Duodenal mucosa (tissue), 2 donors: ENCODE measurements around the gene MYH11.

Experiments
- H3K27ac ChIP-seq: one replicate; pipeline ENCODE4 v1.7.0; 2013; ENCODE audit warnings: low read depth, low read length
- H3K27me3 ChIP-seq, 2 donors: one replicate each; pipeline ENCODE4 v1.7.0; 2013; ENCODE audit warnings: low read length in 2 of 2, control low read depth in 1 of 2; ENCODE audit not compliant: insufficient read depth in 2 of 2, control insufficient read depth in 1 of 2
- H3K36me3 ChIP-seq, 2 donors: one replicate each; pipeline ENCODE4 v1.7.0; 2013; ENCODE audit warnings: low read length in 2 of 2, control low read depth in 1 of 2; ENCODE audit not compliant: insufficient read depth in 2 of 2, control insufficient read depth in 1 of 2
- H3K4me1 ChIP-seq, 2 donors: one replicate each; pipeline ENCODE4 v1.7.0; 2013; ENCODE audit warnings: low read length in 2 of 2, control low read depth in 1 of 2; ENCODE audit not compliant: insufficient read depth in 2 of 2, control insufficient read depth in 1 of 2
- H3K4me3 ChIP-seq, 2 donors: one replicate each; pipeline ENCODE4 v1.7.0; 2013; ENCODE audit warnings: low read length in 2 of 2, low read depth in 1 of 2
- H3K9ac ChIP-seq, 2 donors: one replicate each; pipeline ENCODE4 v1.7.0; 2013; ENCODE audit warnings: low read length in 2 of 2, low read depth in 1 of 2
- H3K9me3 ChIP-seq, 2 donors: one replicate each; pipeline ENCODE4 v1.7.0; 2013; ENCODE audit warnings: low read length in 2 of 2, control low read depth in 1 of 2; ENCODE audit not compliant: control insufficient read depth in 1 of 2

MYH11 gene

DNA sequence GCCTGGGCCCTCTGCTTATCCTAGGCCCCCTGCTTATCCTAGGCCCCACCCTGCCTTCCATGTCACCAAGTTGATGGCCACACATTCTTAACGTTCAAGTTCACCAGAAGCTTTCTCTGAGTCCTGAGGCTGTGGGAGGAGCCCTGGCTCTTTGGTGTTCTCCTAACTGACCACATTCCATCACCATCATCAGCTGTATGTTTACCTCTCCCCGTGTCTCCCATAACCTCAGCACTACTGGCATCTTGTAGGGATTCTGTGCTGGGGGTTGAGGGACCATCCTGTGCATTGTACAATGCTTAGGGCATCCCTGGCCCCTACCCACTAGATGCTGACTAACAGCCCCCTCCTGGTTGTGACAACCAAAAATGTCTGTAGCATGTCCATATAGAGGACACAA is 107.5 kb downstream of the MYH11 start:
- Histone ChIP-seq H3K4me1 (no peaks in the 10 kb centered on the region), H3K9me3 (no peaks in the 10 kb centered on the region), H3K27ac (no peak overlapping the region), H3K27me3 (no peaks in the 10 kb centered on the region), H3K9ac (no peak overlapping the region), H3K4me3 (no peak overlapping the region), H3K36me3 (no peaks in the 10 kb centered on the region)

DNA sequence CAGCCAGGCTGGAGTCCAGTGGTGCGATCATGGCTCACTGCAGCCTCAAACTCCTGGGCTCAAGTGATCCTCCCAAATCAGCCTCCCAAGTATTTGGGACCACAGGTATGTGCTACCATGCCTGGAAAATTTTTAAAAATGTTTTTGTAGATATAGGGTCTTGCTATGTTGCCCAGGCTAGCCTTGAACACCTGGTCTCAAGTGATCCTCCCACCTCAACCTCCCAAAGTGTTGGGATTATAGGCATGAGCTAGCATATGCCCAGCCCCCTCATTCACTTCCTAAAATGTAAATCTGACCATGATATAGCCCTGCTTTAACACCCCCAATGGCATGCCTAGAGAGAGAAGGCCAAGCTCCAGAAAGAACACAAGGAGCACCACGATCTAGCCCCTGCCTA is 108.2 kb downstream of the MYH11 start:
- Histone ChIP-seq H3K9me3 (no peaks in the 10 kb centered on the region), H3K4me1 (no peaks in the 10 kb centered on the region), H3K27ac (no peak overlapping the region), H3K4me3 (no peak overlapping the region), H3K27me3 (no peaks in the 10 kb centered on the region), H3K9ac (no peak overlapping the region), H3K36me3 (no peaks in the 10 kb centered on the region)

DNA sequence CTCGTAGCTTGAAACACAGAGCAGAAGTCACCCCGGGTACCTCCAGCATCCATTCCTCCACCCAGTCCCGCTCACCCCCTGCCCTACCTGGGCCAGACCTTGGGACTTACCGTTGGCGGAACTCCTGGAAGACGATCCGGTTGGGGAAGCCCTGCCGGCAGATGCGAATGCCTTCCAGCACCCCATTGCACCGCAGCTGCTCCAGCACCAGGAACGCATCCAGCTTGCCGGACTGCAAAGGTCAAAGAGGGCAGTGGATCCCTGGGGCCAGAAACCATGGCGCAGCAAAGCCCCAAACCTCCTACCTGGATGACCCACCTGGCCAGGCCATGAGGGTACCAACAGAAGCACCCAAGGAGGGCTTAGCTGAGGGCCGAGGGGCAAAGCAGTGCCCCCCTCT is 108.9 kb downstream of the MYH11 start:
- no peak overlapping the region for H3K27ac ChIP-seq
- H3K4me3 ChIP-seq = no peak overlapping the region
- H3K36me3 ChIP-seq = no peaks in the 10 kb centered on the region
- no peak overlapping the region for H3K9ac ChIP-seq
- no peaks in the 10 kb centered on the region for H3K27me3 ChIP-seq
- no peaks in the 10 kb centered on the region for H3K4me1 ChIP-seq
- H3K9me3 ChIP-seq = no peaks in the 10 kb centered on the region

- Histone ChIP-seq H3K27me3 (no peaks in the 10 kb centered on the region), H3K4me3 (no peak overlapping the region), H3K27ac (no peak overlapping the region), H3K9ac (no peak overlapping the region), H3K9me3 (no peaks in the 10 kb centered on the region), H3K4me1 (no peaks in the 10 kb centered on the region), H3K36me3 (no peaks in the 10 kb centered on the region)
These were observed 110.5 kb downstream of the MYH11 start for GRCh38 chr16:15746332-15746731.

GRCh38 chr16:15743657-15744056 is 113.2 kb downstream of the MYH11 start:
- H3K9me3 ChIP-seq = peaks cover 0 to 4% of the 10 kb centered on the region in 2 donors
- H3K4me3 ChIP-seq = no peak overlapping the region
- no peaks in the 10 kb centered on the region for H3K27me3 ChIP-seq
- no peak overlapping the region for H3K27ac ChIP-seq
- H3K9ac ChIP-seq = no peak overlapping the region
- H3K4me1 ChIP-seq = no peaks in the 10 kb centered on the region
- H3K36me3 ChIP-seq = peaks cover 0 to 4% of the 10 kb centered on the region in 2 donors

GRCh38 chr16:15742716-15743115 is 114.1 kb downstream of the MYH11 start:
- no peak overlapping the region for H3K27ac ChIP-seq
- no peaks in the 10 kb centered on the region for H3K4me1 ChIP-seq
- H3K36me3 ChIP-seq = peaks cover 0 to 4% of the 10 kb centered on the region in 2 donors
- peaks cover 0 to 4% of the 10 kb centered on the region in 2 donors for H3K9me3 ChIP-seq
- H3K4me3 ChIP-seq = no peak overlapping the region
- H3K9ac ChIP-seq = no peak overlapping the region
- no peaks in the 10 kb centered on the region for H3K27me3 ChIP-seq

GRCh38 chr16:15741207-15741871 is 115.5 kb downstream of the MYH11 start:
- H3K4me1 ChIP-seq = no peaks in the 10 kb centered on the region
- H3K27ac ChIP-seq = no peak overlapping the region
- H3K9ac ChIP-seq = no peak overlapping the region
- peaks cover 0 to 4% of the 10 kb centered on the region in 2 donors for H3K36me3 ChIP-seq
- H3K27me3 ChIP-seq = no peaks in the 10 kb centered on the region
- H3K4me3 ChIP-seq = no peak overlapping the region
- peaks cover 0 to 4% of the 10 kb centered on the region in 2 donors for H3K9me3 ChIP-seq

GRCh38 chr16:15739950-15740349 is 116.9 kb downstream of the MYH11 start:
- Histone ChIP-seq H3K4me3 (no peak overlapping the region), H3K9me3 (peaks cover 0 to 4% of the 10 kb centered on the region in 2 donors), H3K27ac (no peak overlapping the region), H3K4me1 (no peaks in the 10 kb centered on the region), H3K27me3 (no peaks in the 10 kb centered on the region), H3K36me3 (peaks cover 5 to 10% of the 10 kb centered on the region in 2 donors), H3K9ac (no peak overlapping the region)

GRCh38 chr16:15739464-15739863 is 117.4 kb downstream of the MYH11 start:
- no peak overlapping the region for H3K9ac ChIP-seq

DNA sequence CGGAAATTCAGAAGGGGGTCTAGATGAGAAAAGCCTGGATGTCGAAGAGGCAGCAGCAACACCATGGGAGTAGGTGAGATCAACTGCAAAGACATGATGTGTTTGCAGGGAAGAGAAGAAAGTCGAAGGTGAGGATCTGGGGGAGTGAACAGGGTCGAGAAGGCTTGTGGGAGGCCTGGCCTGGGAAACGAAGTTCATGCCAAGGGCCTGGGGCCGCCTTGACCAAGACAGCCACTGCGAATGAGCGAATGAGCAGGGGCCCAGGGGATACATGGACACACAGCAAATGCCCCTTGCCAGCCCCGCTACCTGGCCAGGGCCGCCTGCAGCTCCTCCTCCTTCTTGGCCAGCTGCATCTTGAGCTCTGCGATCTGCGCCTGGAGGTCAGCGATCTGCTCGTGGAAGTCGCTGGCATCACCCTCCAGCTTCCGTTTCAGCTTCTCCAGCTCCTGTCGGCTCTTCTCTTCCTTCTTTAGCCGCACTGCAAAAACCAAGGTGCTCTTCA is 119.6 kb downstream of the MYH11 start:
- H3K27me3 ChIP-seq = no peaks in the 10 kb centered on the region
- no peak overlapping the region for H3K27ac ChIP-seq
- no peak overlapping the region for H3K4me3 ChIP-seq
- H3K4me1 ChIP-seq = no peaks in the 10 kb centered on the region
- no peak overlapping the region for H3K9ac ChIP-seq
- H3K9me3 ChIP-seq = peaks cover 0 to 4% of the 10 kb centered on the region in 2 donors
- H3K36me3 ChIP-seq = peaks cover 5 to 10% of the 10 kb centered on the region in 2 donors

More at GRCh38 chr16:15739464-15739863, 117.4 kb downstream of the MYH11 start:
- Histone ChIP-seq H3K27ac (no peak overlapping the region), H3K4me3 (no peak overlapping the region), H3K4me1 (no peaks in the 10 kb centered on the region), H3K36me3 (peaks cover 5 to 10% of the 10 kb centered on the region in 2 donors), H3K27me3 (no peaks in the 10 kb centered on the region), H3K9me3 (peaks cover 0 to 4% of the 10 kb centered on the region in 2 donors)
